ENCODE results near the gene ANKRD33.

DNA sequence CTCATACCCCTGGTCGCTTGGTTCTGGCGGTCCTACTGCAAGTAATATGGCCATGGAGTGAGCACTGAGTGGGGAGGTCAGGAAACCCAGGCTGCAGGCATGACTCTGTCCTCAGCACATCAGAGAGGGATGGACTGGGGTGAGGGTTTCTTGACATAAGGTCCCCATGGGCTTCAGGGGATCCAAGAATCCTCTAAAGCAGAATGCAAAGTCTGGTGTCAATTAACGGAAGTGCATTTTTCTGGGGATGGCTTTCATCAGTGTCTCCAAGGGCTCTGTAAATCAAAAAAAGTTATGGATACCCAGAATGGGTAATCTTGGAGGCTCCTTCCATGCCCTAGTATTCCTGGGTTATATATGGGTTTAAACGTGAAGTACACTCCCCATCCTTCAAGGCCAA lies 43.0 kb upstream of the ANKRD33 start:
- TF ChIP-seq, protein P1, sequence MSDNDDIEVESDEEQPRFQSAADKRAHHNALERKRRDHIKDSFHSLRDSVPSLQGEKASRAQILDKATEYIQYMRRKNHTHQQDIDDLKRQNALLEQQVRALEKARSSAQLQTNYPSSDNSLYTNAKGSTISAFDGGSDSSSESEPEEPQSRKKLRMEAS (IDR thresholded peaks at IDR 0.05; ENCODE audit: low read depth), result no peak
- TF ChIP-seq, protein P2, sequence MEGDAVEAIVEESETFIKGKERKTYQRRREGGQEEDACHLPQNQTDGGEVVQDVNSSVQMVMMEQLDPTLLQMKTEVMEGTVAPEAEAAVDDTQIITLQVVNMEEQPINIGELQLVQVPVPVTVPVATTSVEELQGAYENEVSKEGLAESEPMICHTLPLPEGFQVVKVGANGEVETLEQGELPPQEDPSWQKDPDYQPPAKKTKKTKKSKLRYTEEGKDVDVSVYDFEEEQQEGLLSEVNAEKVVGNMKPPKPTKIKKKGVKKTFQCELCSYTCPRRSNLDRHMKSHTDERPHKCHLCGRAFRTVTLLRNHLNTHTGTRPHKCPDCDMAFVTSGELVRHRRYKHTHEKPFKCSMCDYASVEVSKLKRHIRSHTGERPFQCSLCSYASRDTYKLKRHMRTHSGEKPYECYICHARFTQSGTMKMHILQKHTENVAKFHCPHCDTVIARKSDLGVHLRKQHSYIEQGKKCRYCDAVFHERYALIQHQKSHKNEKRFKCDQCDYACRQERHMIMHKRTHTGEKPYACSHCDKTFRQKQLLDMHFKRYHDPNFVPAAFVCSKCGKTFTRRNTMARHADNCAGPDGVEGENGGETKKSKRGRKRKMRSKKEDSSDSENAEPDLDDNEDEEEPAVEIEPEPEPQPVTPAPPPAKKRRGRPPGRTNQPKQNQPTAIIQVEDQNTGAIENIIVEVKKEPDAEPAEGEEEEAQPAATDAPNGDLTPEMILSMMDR (IDR thresholded peaks at IDR 0.05), result no peak

Data from SK-N-SH (cell line).